Right atrium auricular region (tissue), 2 donors: Measurements from ENCODE around the gene ID1. TPM values are rescaled to one million over a fixed set of nuclear protein-coding genes. Genes with fewer than 3 reads are reported as not detected.

Experiments
- DNase-seq: peaks from one replicate; pipeline ENCODE4 v3.0.0-alpha.2; 2019; ENCODE audit warnings: low spot score
- H3K27ac ChIP-seq, 2 donors: fragments of 200-600 bp; sonication (generic); 1 replicate in 1 of 2; 2 replicates in 1 of 2; pipeline ENCODE4 v1.5.1; 2016 to 2019
- H3K27me3 ChIP-seq, 2 donors: fragments of 200-600 bp; sonication (generic); one replicate each; pipeline versions ENCODE4 v1.5.1 to v1.6.0; 2017 to 2019
- H3K36me3 ChIP-seq: fragments of 200-600 bp; sonication (generic); one replicate; pipeline ENCODE4 v1.5.1; 2016
- H3K4me1 ChIP-seq, 2 donors: fragments of 200-600 bp; sonication (generic); one replicate each; pipeline versions ENCODE4 v1.5.1 to v1.6.0; 2017 to 2019
- H3K4me3 ChIP-seq, 2 donors: fragments of 200-600 bp; sonication (generic); 1 replicate in 1 of 2; 2 replicates in 1 of 2; pipeline ENCODE4 v1.5.1; 2017 to 2019; ENCODE audit warnings: mild to moderate bottlenecking in 1 of 2, moderate library complexity in 1 of 2
- H3K9me3 ChIP-seq, 2 donors: fragments of 200-600 bp; sonication (generic); one replicate each; pipeline ENCODE4 v1.5.1; 2019
- CTCF ChIP-seq, 2 donors: fragments of 200-600 bp; sonication (generic); IDR thresholded peaks; one replicate each; pipeline ENCODE4 v1.5.1; 2019; ENCODE audit warnings: antibody characterized with exemption in 2 of 2
- total RNA-seq, 2 donors: library from RNA; depleted of rRNA; stranded (reverse); fragments of >200 nt; gene quantifications; one replicate each; pipeline ENCODE4 v1.1.0, GENCODE V29; 2016

The ID1 gene
- total RNA-seq, 2 donors from 2014 or later = 450 to 815 TPM

- Histone ChIP-seq H3K27ac (no peak overlapping the region), H3K4me3 (no peak overlapping the region), H3K4me1 (peaks cover 0 to 37% of the 10 kb centered on the region in 2 donors), H3K9me3 (no peaks in the 10 kb centered on the region), H3K36me3 (peaks cover 72% of the 10 kb centered on the region), H3K27me3 (no peaks in the 10 kb centered on the region)
- TF ChIP-seq CTCF (IDR thresholded peaks at IDR 0.05) = no peak
- DNase-seq = no peak
Observed at GRCh38 chr20:31564284-31564683, 40.8 kb upstream of the ID1 start.

DNA sequence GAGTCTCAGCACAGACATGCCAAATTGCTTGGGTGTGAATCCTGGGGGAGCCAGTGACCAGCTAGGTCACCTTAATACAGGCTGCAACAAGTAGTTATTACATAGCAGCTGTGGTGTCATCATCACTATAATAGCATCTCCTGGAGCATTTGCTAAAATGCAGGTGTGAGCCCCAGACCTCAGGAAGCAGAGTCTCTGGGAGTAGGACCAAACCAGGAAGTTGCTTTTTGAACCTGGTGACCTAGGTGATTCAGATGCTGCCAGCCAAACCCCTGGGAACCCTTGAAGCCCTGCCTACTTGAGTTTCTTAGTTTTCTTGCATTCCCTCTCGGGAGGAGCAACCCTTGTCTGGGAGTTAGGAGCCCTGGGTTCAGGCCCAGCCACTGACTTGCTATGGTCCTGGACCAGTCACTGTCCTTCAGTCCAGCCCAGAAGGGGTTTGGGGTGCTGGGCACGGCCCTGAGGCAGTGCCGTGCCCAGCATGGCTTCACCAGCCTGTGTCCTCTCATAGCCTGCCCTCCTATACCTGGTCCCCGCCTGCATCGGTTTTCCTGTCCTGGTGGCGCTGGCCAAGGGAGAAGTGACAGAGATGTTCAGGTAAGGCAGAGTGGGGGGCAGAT, 39.3 kb upstream of the ID1 start:
- TF ChIP-seq CTCF (IDR thresholded peaks at IDR 0.05) = no peak
- H3K4me1 ChIP-seq = peaks cover 0 to 37% of the 10 kb centered on the region in 2 donors
- peaks cover 58% of the 10 kb centered on the region for H3K36me3 ChIP-seq
- no peaks in the 10 kb centered on the region for H3K9me3 ChIP-seq
- no peak overlapping the region for H3K4me3 ChIP-seq
- no peak overlapping the region for H3K27ac ChIP-seq
- DNase-seq = no peak
- H3K27me3 ChIP-seq = no peaks in the 10 kb centered on the region

GRCh38 chr20:31566319-31566657, 38.8 kb upstream of the ID1 start:
- peaks cover 54% of the 10 kb centered on the region for H3K36me3 ChIP-seq
- H3K4me3 ChIP-seq = no peak overlapping the region
- TF ChIP-seq CTCF (IDR thresholded peaks at IDR 0.05) = no peak
- no peak for DNase-seq
- H3K4me1 ChIP-seq = peaks cover 0 to 41% of the 10 kb centered on the region in 2 donors
- H3K27me3 ChIP-seq = no peaks in the 10 kb centered on the region
- H3K9me3 ChIP-seq = no peaks in the 10 kb centered on the region
- H3K27ac ChIP-seq = no peak overlapping the region

DNA sequence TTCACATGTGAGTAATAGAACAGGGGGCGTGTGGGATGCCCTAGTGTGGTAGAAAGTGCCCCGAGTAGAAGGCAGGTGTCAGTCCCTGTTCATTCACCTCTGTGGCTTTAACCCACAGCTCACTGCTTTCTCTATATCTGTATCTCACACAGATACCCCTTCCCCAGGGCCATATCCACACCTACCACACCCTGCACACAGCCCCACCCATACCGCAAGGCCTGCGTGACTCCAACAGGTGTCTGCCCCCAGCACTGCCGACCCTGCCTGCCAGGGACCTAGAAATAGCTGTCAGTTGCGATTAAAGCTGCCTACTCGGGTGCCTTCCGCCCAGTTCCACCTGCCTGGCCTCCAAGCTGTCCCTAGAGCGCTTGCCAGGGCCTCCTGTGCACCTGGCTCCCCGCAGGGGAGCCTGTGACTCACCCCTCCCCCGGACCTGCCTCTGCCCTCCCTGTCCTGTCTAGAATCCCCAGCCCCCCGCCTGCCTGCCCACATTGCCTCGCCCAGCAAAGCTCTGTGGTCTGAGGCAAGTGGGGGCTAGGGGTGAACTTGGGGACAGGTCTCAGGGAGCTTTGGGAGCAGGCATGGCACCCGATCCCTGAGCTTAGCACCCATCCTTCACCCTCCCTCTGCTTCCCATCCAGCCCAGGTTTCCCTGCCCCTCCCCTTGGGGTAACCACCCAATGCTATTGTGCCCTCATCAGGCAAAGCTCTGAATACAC, 38.3 kb upstream of the ID1 start:
- no peak for TF ChIP-seq CTCF (IDR thresholded peaks at IDR 0.05)
- no peak overlapping the region for H3K27ac ChIP-seq
- H3K4me1 ChIP-seq = peaks cover 0 to 46% of the 10 kb centered on the region in 2 donors
- H3K9me3 ChIP-seq = no peaks in the 10 kb centered on the region
- no peak for DNase-seq
- H3K27me3 ChIP-seq = no peaks in the 10 kb centered on the region
- no peak overlapping the region for H3K4me3 ChIP-seq
- peaks cover 48% of the 10 kb centered on the region for H3K36me3 ChIP-seq

GRCh38 chr20:31567380-31567720, 37.7 kb upstream of the ID1 start:
- peaks cover 0 to 51% of the 10 kb centered on the region in 2 donors for H3K4me1 ChIP-seq
- H3K36me3 ChIP-seq = peaks cover 43% of the 10 kb centered on the region
- H3K4me3 ChIP-seq = no peak overlapping the region
- TF ChIP-seq CTCF (IDR thresholded peaks at IDR 0.05) = no peak
- no peak for DNase-seq
- no peaks in the 10 kb centered on the region for H3K27me3 ChIP-seq
- H3K9me3 ChIP-seq = no peaks in the 10 kb centered on the region
- no peak overlapping the region for H3K27ac ChIP-seq
